ENCODE measurements around the gene IPP.

DNA sequence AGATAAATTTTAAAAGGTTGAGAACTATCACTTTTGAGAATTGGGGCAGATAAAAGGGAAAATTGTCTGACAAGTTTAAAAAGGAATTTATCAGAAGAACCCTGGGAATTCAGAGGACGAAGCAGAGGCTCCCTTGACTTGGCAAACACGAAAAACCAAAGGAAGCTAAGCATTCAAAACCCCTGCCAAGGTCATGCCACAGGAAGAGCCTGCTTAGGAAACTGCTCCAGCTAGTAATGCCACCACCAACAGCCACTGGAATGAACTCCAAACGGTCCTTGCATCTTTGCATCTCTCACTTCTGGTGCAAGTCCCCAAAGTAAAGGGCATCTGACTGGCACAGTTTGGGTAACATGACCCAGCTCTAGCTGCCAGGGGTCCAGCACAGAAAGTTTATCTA, 71.3 kb downstream of the IPP start:
- no peak for TF ChIP-seq POLR2A (IDR thresholded peaks at IDR 0.05)
- TF ChIP-seq, protein P1, sequence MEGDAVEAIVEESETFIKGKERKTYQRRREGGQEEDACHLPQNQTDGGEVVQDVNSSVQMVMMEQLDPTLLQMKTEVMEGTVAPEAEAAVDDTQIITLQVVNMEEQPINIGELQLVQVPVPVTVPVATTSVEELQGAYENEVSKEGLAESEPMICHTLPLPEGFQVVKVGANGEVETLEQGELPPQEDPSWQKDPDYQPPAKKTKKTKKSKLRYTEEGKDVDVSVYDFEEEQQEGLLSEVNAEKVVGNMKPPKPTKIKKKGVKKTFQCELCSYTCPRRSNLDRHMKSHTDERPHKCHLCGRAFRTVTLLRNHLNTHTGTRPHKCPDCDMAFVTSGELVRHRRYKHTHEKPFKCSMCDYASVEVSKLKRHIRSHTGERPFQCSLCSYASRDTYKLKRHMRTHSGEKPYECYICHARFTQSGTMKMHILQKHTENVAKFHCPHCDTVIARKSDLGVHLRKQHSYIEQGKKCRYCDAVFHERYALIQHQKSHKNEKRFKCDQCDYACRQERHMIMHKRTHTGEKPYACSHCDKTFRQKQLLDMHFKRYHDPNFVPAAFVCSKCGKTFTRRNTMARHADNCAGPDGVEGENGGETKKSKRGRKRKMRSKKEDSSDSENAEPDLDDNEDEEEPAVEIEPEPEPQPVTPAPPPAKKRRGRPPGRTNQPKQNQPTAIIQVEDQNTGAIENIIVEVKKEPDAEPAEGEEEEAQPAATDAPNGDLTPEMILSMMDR (IDR thresholded peaks at IDR 0.05), result no peak
